NK-92 (cell line): ENCODE data around the gene PML.

Experiments used
- DNase-seq: peaks from one replicate; lab custom pipeline; 2025; ENCODE audit not compliant: unreplicated experiment; lab: John Stamatoyannopoulos, UW

The PML gene

GRCh38 chr15:73984208-73984979 is 10.1 kb upstream of the PML start:
- no peak for DNase-seq

- DNase-seq: no peak
Measured at GRCh38 chr15:73985101-73985873, 9.2 kb upstream of the PML start.

GRCh38 chr15:73986055-73986775 is 8.3 kb upstream of the PML start:
- no peak for DNase-seq

GRCh38 chr15:73986776-73987056 is 7.8 kb upstream of the PML start:
- no peak for DNase-seq

GRCh38 chr15:73987250-73987649 is 7.3 kb upstream of the PML start:
- no peak for DNase-seq

GRCh38 chr15:73987681-73988444 is 6.7 kb upstream of the PML start:
- DNase-seq: no peak

- no peak for DNase-seq
Measured at GRCh38 chr15:73988445-73988969, 6.0 kb upstream of the PML start.

GRCh38 chr15:73989001-73989798 is 5.3 kb upstream of the PML start:
- DNase-seq: no peak

GRCh38 chr15:73990250-73991005 is 4.1 kb upstream of the PML start:
- DNase-seq: no peak

GRCh38 chr15:73991260-73991659 is 3.3 kb upstream of the PML start:
- no peak for DNase-seq

GRCh38 chr15:73991726-73992593 is 2.6 kb upstream of the PML start, which contains the start of gene STOML1:
TSS of gene STOML1 (minus strand) at chr15:73992295. CDS start at chr15:73992223, 72 bp downstream.
- no peak for DNase-seq

GRCh38 chr15:73992594-73992898 is 2.0 kb upstream of the PML start:
- DNase-seq: no peak

- DNase-seq: no peak
Measured at GRCh38 chr15:73993211-73993994, 1.1 kb upstream of the PML start.

- no peak for DNase-seq
Measured at GRCh38 chr15:73994912-73995622, 551 bp downstream of the PML start.

GRCh38 chr15:73996267-73996666 is 1.8 kb downstream of the PML start:
- DNase-seq: no peak

- no peak for DNase-seq
Measured at GRCh38 chr15:73996939-73997338, 2.4 kb downstream of the PML start.

GRCh38 chr15:73997986-73998385 is 3.5 kb downstream of the PML start:
- no peak for DNase-seq
